WTC11 (cell line): ENCODE data around the gene ITGA1. TPM values are rescaled to one million over a fixed set of nuclear protein-coding genes. Genes with fewer than 3 reads are reported as not detected.

Experiments
- ATAC-seq: fragments of 200-7000 bp; cut with Tn5 transposase; 2 replicates; pipeline ENCODE4 v1.10.0; 2021; ENCODE audit warnings: mild to moderate bottlenecking, moderate library complexity
- CTCF ChIA-PET: fragments of 300-600 bp; sonication (Branson Sonifier 250); formaldehyde crosslinking; loops from one replicate; lab custom pipeline; 2021; ENCODE audit warnings: antibody characterized with exemption; lab: Charles Lee
- POLR2A ChIA-PET: fragments of 350-600 bp; sonication (Branson Sonifier 250); formaldehyde crosslinking; loops from one replicate; lab custom pipeline; 2021; ENCODE audit warnings: antibody characterized with exemption; lab: Charles Lee
- DNase-seq: peaks from one replicate; pipeline ENCODE4 v3.0.0; 2021; ENCODE audit warnings: low spot score
- H3K27ac Mint-ChIP-seq: 2 replicates; pipeline ENCODE4 v1.8.0; 2021; ENCODE audit warnings: mixed read lengths
- H3K27me3 Mint-ChIP-seq: 2 replicates; pipeline ENCODE4 v1.8.0; 2021; ENCODE audit warnings: low read depth, mild to moderate bottlenecking, moderate library complexity, mixed read lengths
- H3K36me3 Mint-ChIP-seq: 2 replicates; pipeline ENCODE4 v1.8.0; 2021; ENCODE audit warnings: mixed read lengths
- H3K4me1 Mint-ChIP-seq: 2 replicates; pipeline ENCODE4 v1.8.0; 2022; ENCODE audit warnings: mixed read lengths
- H3K4me3 Mint-ChIP-seq: 2 replicates; pipeline ENCODE4 v1.8.0; 2021; ENCODE audit warnings: mild to moderate bottlenecking, moderate library complexity, mixed read lengths
- H3K9me3 Mint-ChIP-seq: 2 replicates; pipeline ENCODE4 v1.8.0; 2021; ENCODE audit warnings: mixed read lengths
- CREB1 ChIP-seq: sonication (generic); formaldehyde crosslinking; IDR thresholded peaks from 2 replicates; pipeline ENCODE4 v1.8.0; 2023; ENCODE audit warnings: mild to moderate bottlenecking, missing genetic modification reagents
- ELF4 ChIP-seq: sonication (generic); formaldehyde crosslinking; IDR thresholded peaks from 2 replicates; pipeline ENCODE4 v1.8.1; 2022; ENCODE audit warnings: low read depth, mild to moderate bottlenecking, moderate library complexity, missing genetic modification reagents
- EMX1 ChIP-seq: fragments of 250-450 bp; sonication (Bioruptor Pico); IDR thresholded peaks from 2 replicates; pipeline ENCODE4 v1.8.0; 2021; ENCODE audit warnings: mild to moderate bottlenecking
- FOXJ3 ChIP-seq: sonication (generic); formaldehyde crosslinking; IDR thresholded peaks from 2 replicates; pipeline ENCODE4 v1.9.0; 2021; ENCODE audit warnings: missing genetic modification reagents, mild to moderate bottlenecking, borderline replicate concordance
- FOXP1 ChIP-seq: sonication (generic); formaldehyde crosslinking; IDR thresholded peaks from 2 replicates; pipeline ENCODE4 v1.8.0; 2022; ENCODE audit warnings: missing genetic modification reagents, mild to moderate bottlenecking, moderate library complexity, borderline replicate concordance
- GABPB1 ChIP-seq: sonication (generic); formaldehyde crosslinking; IDR thresholded peaks from 2 replicates; pipeline ENCODE4 v1.8.1; 2023; ENCODE audit warnings: mild to moderate bottlenecking, missing genetic modification reagents
- JUN ChIP-seq: sonication (generic); formaldehyde crosslinking; IDR thresholded peaks from 2 replicates; pipeline ENCODE4 v1.8.0; 2023; ENCODE audit warnings: mild to moderate bottlenecking, missing genetic modification reagents
- MXD4 ChIP-seq: fragments of 250-450 bp; sonication (Bioruptor Pico); IDR thresholded peaks from 2 replicates; pipeline ENCODE4 v1.8.0; 2021; ENCODE audit warnings: mild to moderate bottlenecking, moderate library complexity, borderline replicate concordance
- NFE2L1 ChIP-seq: sonication (generic); formaldehyde crosslinking; IDR thresholded peaks from 2 replicates; pipeline ENCODE4 v1.8.1; 2023; ENCODE audit warnings: missing genetic modification reagents
- SMAD3 ChIP-seq: sonication (generic); formaldehyde crosslinking; IDR thresholded peaks from 2 replicates; pipeline ENCODE4 v1.8.0; 2022; ENCODE audit warnings: missing genetic modification reagents, mild to moderate bottlenecking, borderline replicate concordance
- SMAD4 ChIP-seq: sonication (generic); formaldehyde crosslinking; IDR thresholded peaks from 2 replicates; pipeline ENCODE4 v1.8.0; 2022; ENCODE audit warnings: mild to moderate bottlenecking, missing genetic modification reagents
- TCF7 ChIP-seq: sonication (generic); formaldehyde crosslinking; IDR thresholded peaks from 2 replicates; pipeline ENCODE4 v1.8.0; 2022; ENCODE audit warnings: mild to moderate bottlenecking, low read depth, missing genetic modification reagents, moderate library complexity
- TEAD4 ChIP-seq: sonication (generic); formaldehyde crosslinking; IDR thresholded peaks from 2 replicates; pipeline ENCODE4 v1.8.0; 2022; ENCODE audit warnings: mild to moderate bottlenecking, missing genetic modification reagents
- ZBTB21 ChIP-seq: sonication (generic); formaldehyde crosslinking; IDR thresholded peaks from 2 replicates; pipeline ENCODE4 v1.8.1; 2023; ENCODE audit warnings: mild to moderate bottlenecking, missing genetic modification reagents, borderline replicate concordance
- ZNF121 ChIP-seq: sonication (generic); formaldehyde crosslinking; IDR thresholded peaks from 2 replicates; pipeline ENCODE4 v1.8.0; 2023; ENCODE audit warnings: missing genetic modification reagents
- ZNF138 ChIP-seq: sonication (generic); formaldehyde crosslinking; conservative IDR thresholded peaks from 2 replicates; pipeline ENCODE4 v1.8.1; 2022; ENCODE audit warnings: mild to moderate bottlenecking, moderate library complexity, missing genetic modification reagents
- total RNA-seq: library from RNA; stranded (reverse); gene quantifications from 3 replicates; pipeline ENCODE4 v1.2.3, GENCODE V29; 2021
- TF ChIP-seq, protein P1 (sequence below): fragments of 250-450 bp; sonication (Bioruptor Pico); IDR thresholded peaks from 2 replicates; pipeline ENCODE4 v2.1.2; 2022; ENCODE audit warnings: mild to moderate bottlenecking, moderate library complexity
- TF ChIP-seq, protein P2 (sequence below): sonication (generic); formaldehyde crosslinking; IDR thresholded peaks from 2 replicates; pipeline ENCODE4 v1.8.1; 2023; ENCODE audit warnings: mild to moderate bottlenecking, missing genetic modification reagents
- TF ChIP-seq, protein P3 (sequence below): fragments of 250-450 bp; sonication (Bioruptor Pico); IDR thresholded peaks from 2 replicates; pipeline ENCODE4 v1.9.0; 2021; ENCODE audit warnings: mild to moderate bottlenecking

The ITGA1 gene
- total RNA-seq, 1 experiment from 2014 or later = 6.5 TPM

DNA sequence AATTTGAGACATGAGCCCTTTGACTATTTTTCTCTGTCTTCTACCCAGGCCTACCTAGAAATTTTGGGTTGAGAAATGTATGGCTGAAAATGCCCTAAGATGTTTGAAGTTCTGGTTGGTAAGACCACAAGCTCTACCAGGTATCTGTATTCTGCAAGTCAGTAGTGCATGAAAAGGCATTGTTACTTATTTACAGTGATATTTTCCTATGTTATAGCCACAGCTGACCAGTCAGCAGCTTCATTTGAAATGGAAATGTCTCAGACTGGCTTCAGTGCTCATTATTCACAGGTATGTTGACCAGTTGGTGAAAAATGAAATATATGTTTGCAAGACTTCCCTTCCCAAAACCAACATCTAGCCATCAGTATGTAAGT, 109.5 kb downstream of the ITGA1 start:
- no peak for DNase-seq
- POLR2A ChIA-PET = no interaction called here
- TF ChIP-seq, protein P1, sequence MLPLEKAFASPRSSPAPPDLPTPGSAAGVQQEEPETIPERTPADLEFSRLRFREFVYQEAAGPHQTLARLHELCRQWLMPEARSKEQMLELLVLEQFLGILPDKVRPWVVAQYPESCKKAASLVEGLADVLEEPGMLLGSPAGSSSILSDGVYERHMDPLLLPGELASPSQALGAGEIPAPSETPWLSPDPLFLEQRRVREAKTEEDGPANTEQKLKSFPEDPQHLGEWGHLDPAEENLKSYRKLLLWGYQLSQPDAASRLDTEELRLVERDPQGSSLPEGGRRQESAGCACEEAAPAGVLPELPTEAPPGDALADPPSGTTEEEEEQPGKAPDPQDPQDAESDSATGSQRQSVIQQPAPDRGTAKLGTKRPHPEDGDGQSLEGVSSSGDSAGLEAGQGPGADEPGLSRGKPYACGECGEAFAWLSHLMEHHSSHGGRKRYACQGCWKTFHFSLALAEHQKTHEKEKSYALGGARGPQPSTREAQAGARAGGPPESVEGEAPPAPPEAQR = no peak
- TF ChIP-seq ZNF138 (CRISPR knock-in tag) (no peak), CREB1 (CRISPR knock-in tag) (no peak), SMAD4 (CRISPR knock-in tag) (no peak), NFE2L1 (CRISPR knock-in tag) (no peak), MXD4 (CRISPR knock-in tag) (no peak), FOXP1 (CRISPR knock-in tag) (no peak), FOXJ3 (CRISPR knock-in tag) (no peak), ELF4 (CRISPR knock-in tag) (no peak)
- TF ChIP-seq, all 79 proteins: peak for 0
- Mint-ChIP-seq H3K27me3 (no peaks in the 10 kb centered on the region), H3K4me1 (peaks cover 6% of the 10 kb centered on the region), H3K9me3 (no peaks in the 10 kb centered on the region), H3K36me3 (no peaks in the 10 kb centered on the region), H3K4me3 (no peak overlapping the region), H3K27ac (no peak overlapping the region)
- CTCF ChIA-PET = no interaction called here
- ATAC-seq = no peak

DNA sequence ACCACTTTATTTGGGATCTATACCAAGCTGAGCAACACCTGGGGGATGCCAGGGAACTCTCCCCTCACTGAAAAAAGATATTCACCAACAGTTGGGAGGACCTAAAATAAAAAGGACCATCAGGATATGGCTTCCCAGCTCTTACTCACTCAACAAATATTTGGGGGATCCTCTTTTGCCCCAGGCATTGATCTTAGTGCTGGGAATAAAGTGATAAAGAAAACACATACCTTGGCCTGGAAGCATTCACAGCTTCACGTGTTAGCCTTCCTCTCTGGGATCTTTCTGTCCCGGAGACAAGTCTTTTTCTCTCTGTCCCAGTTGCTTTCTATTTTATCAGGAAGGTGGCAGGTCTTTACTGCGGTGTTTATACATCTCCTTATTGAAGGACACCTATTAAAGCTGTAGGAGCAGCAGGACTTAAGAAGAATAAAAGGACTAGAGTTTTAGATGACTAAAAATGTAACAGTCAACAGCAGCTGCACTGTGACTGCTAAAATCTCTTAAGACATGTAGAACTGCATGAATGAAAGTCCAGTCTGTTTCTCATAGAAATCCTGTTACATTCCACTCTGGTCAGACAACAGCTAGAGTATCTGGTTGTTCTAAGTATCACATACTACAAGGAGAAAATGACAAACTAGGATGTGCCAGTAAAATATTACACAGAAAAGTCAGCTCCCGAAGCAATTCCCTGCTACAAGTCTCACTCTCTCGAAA, 111.4 kb downstream of the ITGA1 start:
- H3K27ac Mint-ChIP-seq = no peak overlapping the region
- TF ChIP-seq, protein P2, sequence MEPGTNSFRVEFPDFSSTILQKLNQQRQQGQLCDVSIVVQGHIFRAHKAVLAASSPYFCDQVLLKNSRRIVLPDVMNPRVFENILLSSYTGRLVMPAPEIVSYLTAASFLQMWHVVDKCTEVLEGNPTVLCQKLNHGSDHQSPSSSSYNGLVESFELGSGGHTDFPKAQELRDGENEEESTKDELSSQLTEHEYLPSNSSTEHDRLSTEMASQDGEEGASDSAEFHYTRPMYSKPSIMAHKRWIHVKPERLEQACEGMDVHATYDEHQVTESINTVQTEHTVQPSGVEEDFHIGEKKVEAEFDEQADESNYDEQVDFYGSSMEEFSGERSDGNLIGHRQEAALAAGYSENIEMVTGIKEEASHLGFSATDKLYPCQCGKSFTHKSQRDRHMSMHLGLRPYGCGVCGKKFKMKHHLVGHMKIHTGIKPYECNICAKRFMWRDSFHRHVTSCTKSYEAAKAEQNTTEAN = no peak
- TF ChIP-seq ZNF121 (CRISPR knock-in tag) (no peak), EMX1 (no peak), TCF7 (CRISPR knock-in tag) (no peak), SMAD4 (CRISPR knock-in tag) (no peak), JUN (CRISPR knock-in tag) (no peak), TEAD4 (CRISPR knock-in tag) (no peak), SMAD3 (CRISPR knock-in tag) (no peak), MXD4 (CRISPR knock-in tag) (no peak), ZBTB21 (no peak), GABPB1 (CRISPR knock-in tag) (no peak)
- TF ChIP-seq, protein P3, sequence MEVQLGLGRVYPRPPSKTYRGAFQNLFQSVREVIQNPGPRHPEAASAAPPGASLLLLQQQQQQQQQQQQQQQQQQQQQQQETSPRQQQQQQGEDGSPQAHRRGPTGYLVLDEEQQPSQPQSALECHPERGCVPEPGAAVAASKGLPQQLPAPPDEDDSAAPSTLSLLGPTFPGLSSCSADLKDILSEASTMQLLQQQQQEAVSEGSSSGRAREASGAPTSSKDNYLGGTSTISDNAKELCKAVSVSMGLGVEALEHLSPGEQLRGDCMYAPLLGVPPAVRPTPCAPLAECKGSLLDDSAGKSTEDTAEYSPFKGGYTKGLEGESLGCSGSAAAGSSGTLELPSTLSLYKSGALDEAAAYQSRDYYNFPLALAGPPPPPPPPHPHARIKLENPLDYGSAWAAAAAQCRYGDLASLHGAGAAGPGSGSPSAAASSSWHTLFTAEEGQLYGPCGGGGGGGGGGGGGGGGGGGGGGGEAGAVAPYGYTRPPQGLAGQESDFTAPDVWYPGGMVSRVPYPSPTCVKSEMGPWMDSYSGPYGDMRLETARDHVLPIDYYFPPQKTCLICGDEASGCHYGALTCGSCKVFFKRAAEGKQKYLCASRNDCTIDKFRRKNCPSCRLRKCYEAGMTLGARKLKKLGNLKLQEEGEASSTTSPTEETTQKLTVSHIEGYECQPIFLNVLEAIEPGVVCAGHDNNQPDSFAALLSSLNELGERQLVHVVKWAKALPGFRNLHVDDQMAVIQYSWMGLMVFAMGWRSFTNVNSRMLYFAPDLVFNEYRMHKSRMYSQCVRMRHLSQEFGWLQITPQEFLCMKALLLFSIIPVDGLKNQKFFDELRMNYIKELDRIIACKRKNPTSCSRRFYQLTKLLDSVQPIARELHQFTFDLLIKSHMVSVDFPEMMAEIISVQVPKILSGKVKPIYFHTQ (CRISPR knock-in tag) = no peak
- TF ChIP-seq, all 79 proteins: peak for 0
- ChIA-PET POLR2A (no interaction called here), CTCF (interaction anchor here (0.6 to 1.6 kb wide), 2 partner anchors 16 to 234 kb away, joined by 3 to 6 read pairs; no protein-coding TSS in a partner anchor)
- H3K36me3 Mint-ChIP-seq = no peaks in the 10 kb centered on the region
- H3K9me3 Mint-ChIP-seq = no peaks in the 10 kb centered on the region
- DNase-seq (no peak), ATAC-seq (no peak)
- H3K4me3 Mint-ChIP-seq = no peak overlapping the region
- no peaks in the 10 kb centered on the region for H3K27me3 Mint-ChIP-seq
- H3K4me1 Mint-ChIP-seq = peaks cover 6% of the 10 kb centered on the region
